NB4 (cell line): ENCODE measurements around the gene SFTPB.

Experiments
- CTCF ChIP-seq: IDR thresholded peaks from one replicate; pipeline ENCODE4 v1.5.1; 2012; ENCODE audit warnings: low read depth, low read length
- MYC ChIP-seq: IDR thresholded peaks from 2 replicates; pipeline ENCODE4 v1.6.1; 2011; ENCODE audit warnings: low read depth, low read length
- POLR2A ChIP-seq: IDR thresholded peaks from 2 replicates; pipeline ENCODE4 v1.6.1; 2011; ENCODE audit warnings: mild to moderate bottlenecking; ENCODE audit not compliant: insufficient read length; ENCODE audit errors: extremely low read depth

DNA sequence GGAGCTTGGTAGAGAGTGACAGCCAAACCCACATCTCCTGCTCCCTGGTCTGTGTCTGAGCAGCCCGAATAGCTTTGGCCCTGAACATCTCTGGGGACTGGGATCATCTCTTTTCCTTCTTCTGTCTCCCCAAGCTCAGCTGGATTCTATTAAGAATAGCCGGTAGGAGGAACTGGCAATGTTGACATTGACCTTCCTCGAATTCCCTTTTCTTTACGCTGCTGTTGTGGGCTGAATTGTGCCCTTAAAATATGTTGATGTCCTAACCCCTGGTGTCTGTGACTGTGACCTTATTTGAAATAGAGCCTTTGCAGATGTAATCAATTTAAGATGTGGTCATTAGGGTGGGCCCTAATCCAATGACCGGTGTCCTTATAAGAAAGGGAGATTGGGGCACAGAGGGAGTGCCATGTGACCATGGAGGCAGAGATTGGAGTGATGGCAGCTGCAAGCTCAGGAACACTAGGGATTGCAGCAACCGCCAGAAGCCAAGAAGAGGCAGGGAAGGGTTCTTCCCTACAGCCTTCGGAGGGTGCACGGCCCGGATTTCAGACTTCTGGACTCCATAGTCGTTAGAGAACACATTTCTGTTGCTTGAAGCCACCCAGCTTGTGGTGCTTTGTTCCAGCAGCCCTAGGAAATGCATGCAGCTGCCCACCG is 5.8 kb upstream of the SFTPB start:
- TF ChIP-seq CTCF, result no peak
- TF ChIP-seq MYC, result no peak
- TF ChIP-seq POLR2A, result no peak
